DOHH2 (cell line): ENCODE measurements around the gene CCDC149.

ENCODE experiments used
- H3F3A ChIP-seq: fragments of 200-600 bp; sonication (generic), shearing (Covaris generic); 2 replicates; pipeline ENCODE4 v1.6.0; 2016; ENCODE audit warnings: antibody characterized with exemption, mild to moderate bottlenecking; ENCODE audit not compliant: control insufficient read depth, insufficient read depth
- H3K27ac ChIP-seq: fragments of 200-600 bp; sonication (generic); 2 replicates; pipeline ENCODE4 v1.5.1; 2014; ENCODE audit warnings: low read depth, mild to moderate bottlenecking, low read length, moderate library complexity
- H3K27me3 ChIP-seq: fragments of 200-600 bp; sonication (generic); 2 replicates; pipeline ENCODE4 v1.6.1; 2014; ENCODE audit warnings: mild to moderate bottlenecking, low read length, mixed read lengths; ENCODE audit not compliant: control insufficient read depth
- H3K36me3 ChIP-seq: fragments of 200-600 bp; sonication (generic); 2 replicates; pipeline ENCODE4 v1.6.1; 2014; ENCODE audit warnings: mild to moderate bottlenecking, low read length, moderate library complexity, mixed read lengths; ENCODE audit not compliant: control insufficient read depth
- H3K4me1 ChIP-seq: fragments of 200-600 bp; sonication (generic); 2 replicates; pipeline ENCODE4 v1.6.1; 2014; ENCODE audit warnings: mild to moderate bottlenecking, low read length, mixed read lengths; ENCODE audit not compliant: control insufficient read depth
- H3K4me2 ChIP-seq: fragments of 200-600 bp; sonication (generic); 2 replicates; pipeline ENCODE4 v1.6.0; 2014; ENCODE audit warnings: mild to moderate bottlenecking, low read length, moderate library complexity
- H3K4me3 ChIP-seq: fragments of 200-600 bp; sonication (generic); 2 replicates; pipeline ENCODE4 v1.5.1; 2014; ENCODE audit warnings: mild to moderate bottlenecking, low read length, mixed read lengths
- H3K79me2 ChIP-seq: fragments of 200-600 bp; sonication (generic); 2 replicates; pipeline ENCODE4 v1.6.1; 2014; ENCODE audit warnings: mild to moderate bottlenecking, low read length, mixed read lengths; ENCODE audit not compliant: control insufficient read depth
- H3K9me2 ChIP-seq: fragments of 200-600 bp; sonication (generic); replicated peaks from 2 replicates; pipeline ENCODE4 v1.6.1; 2014; ENCODE audit warnings: mild to moderate bottlenecking, low read length, mixed read lengths; ENCODE audit not compliant: control insufficient read depth
- H3K9me3 ChIP-seq: fragments of 200-600 bp; sonication (generic); 2 replicates; pipeline ENCODE4 v1.6.1; 2014; ENCODE audit warnings: antibody characterized with exemption, low read length, mixed read lengths; ENCODE audit not compliant: control insufficient read depth, insufficient read depth
- H4K20me1 ChIP-seq: fragments of 200-600 bp; sonication (generic); 2 replicates; pipeline ENCODE4 v1.6.0; 2014; ENCODE audit warnings: low read depth, mild to moderate bottlenecking, antibody characterized with exemption, low read length, moderate library complexity; ENCODE audit not compliant: control insufficient read depth, insufficient read depth
- CTCF ChIP-seq: fragments of 200-600 bp; sonication (generic); IDR thresholded peaks from one replicate; pipeline ENCODE4 v1.5.1; 2014; ENCODE audit warnings: antibody characterized with exemption, mild to moderate bottlenecking, low read depth, low read length; ENCODE audit not compliant: poor library complexity, severe bottlenecking
- EZH2phosphoT487 ChIP-seq: fragments of 200-600 bp; sonication (generic); IDR thresholded peaks from 2 replicates; pipeline ENCODE4 v1.6.1; 2017; ENCODE audit warnings: borderline replicate concordance, mild to moderate bottlenecking, antibody characterized with exemption, low read length, moderate library complexity, mixed read lengths

The CCDC149 gene

GRCh38 chr4:24892278-24892677 lies 20.6 kb downstream of the CCDC149 start:
- H3K4me2 ChIP-seq, result no peak overlapping the region
- H4K20me1 ChIP-seq, result no peaks in the 10 kb centered on the region
- H3K9me3 ChIP-seq, result no peaks in the 10 kb centered on the region
- H3K36me3 ChIP-seq, result no peaks in the 10 kb centered on the region
- no peaks in the 10 kb centered on the region for H3K79me2 ChIP-seq
- no peaks in the 10 kb centered on the region for H3K9me2 ChIP-seq
- H3K4me3 ChIP-seq, result no peak overlapping the region
- H3K4me1 ChIP-seq, result no peaks in the 10 kb centered on the region
- H3K27me3 ChIP-seq, result no peaks in the 10 kb centered on the region
- no peak overlapping the region for H3K27ac ChIP-seq
- H3F3A ChIP-seq, result no peaks in the 10 kb centered on the region
- no peak for TF ChIP-seq EZH2phosphoT487

GRCh38 chr4:24890561-24891126 lies 22.2 kb downstream of the CCDC149 start:
- no peaks in the 10 kb centered on the region for H3K9me2 ChIP-seq
- H3K4me2 ChIP-seq, result no peak overlapping the region
- no peak overlapping the region for H3K27ac ChIP-seq
- H3K9me3 ChIP-seq, result no peaks in the 10 kb centered on the region
- no peaks in the 10 kb centered on the region for H3K4me1 ChIP-seq
- no peaks in the 10 kb centered on the region for H3K79me2 ChIP-seq
- H3K27me3 ChIP-seq, result no peaks in the 10 kb centered on the region
- H3F3A ChIP-seq, result no peaks in the 10 kb centered on the region
- TF ChIP-seq CTCF (no peak), EZH2phosphoT487 (no peak)
- H3K36me3 ChIP-seq, result no peaks in the 10 kb centered on the region
- no peak overlapping the region for H3K4me3 ChIP-seq
- no peaks in the 10 kb centered on the region for H4K20me1 ChIP-seq

- Histone ChIP-seq H3K4me1 (no peaks in the 10 kb centered on the region), H3K27ac (no peak overlapping the region), H4K20me1 (no peaks in the 10 kb centered on the region), H3K36me3 (no peaks in the 10 kb centered on the region), H3K4me3 (no peak overlapping the region), H3K27me3 (no peaks in the 10 kb centered on the region), H3K4me2 (no peak overlapping the region), H3K9me3 (no peaks in the 10 kb centered on the region), H3K9me2 (no peaks in the 10 kb centered on the region), H3K79me2 (no peaks in the 10 kb centered on the region), H3F3A (no peaks in the 10 kb centered on the region)
- TF ChIP-seq EZH2phosphoT487, result no peak
These were observed 22.9 kb downstream of the CCDC149 start for GRCh38 chr4:24889991-24890390.

DNA sequence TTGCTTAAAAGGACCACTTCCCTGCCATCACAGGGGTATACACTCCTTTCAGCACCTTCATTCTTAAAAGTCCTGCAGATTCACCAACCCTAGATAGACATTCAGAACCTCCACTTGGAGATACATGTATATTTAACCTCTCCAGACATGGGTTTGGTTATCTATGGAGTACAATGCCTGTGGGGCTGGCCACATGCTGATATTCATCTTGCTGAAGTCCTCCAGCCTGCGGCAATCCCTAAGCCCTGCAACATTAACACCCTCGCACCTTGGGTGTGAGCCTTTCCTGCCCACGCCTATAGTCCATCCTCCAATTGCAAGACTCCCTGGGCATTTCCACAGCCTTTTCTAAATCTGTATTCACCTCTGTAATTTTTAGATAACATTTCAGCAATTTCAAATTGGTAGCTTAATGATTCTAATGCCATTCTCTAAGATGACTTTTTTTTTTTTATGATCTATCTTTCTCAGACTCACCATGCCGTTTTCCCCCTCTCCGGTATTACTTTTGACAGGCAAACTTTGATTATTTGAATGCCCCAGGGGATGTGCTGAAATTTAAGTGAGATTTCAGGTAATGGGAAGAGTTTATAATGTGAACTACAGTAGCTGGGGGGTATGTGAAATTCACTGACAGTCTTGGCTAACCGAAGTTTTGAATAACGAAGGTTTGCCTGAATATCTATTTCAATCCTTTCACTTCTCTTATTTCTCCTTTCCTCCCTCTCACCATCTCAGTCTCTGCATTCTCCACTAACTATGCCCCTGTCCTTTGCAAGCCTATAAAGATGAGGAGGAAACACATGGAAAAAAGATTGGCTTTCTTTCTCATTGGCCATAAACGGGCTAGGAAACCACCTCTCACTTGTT lies 24.1 kb downstream of the CCDC149 start:
- Histone ChIP-seq H3K27ac (no peak overlapping the region), H3K4me1 (no peaks in the 10 kb centered on the region), H3K36me3 (no peaks in the 10 kb centered on the region), H3F3A (no peaks in the 10 kb centered on the region), H3K79me2 (no peaks in the 10 kb centered on the region), H3K9me3 (no peaks in the 10 kb centered on the region), H3K4me2 (no peak overlapping the region), H4K20me1 (no peaks in the 10 kb centered on the region), H3K27me3 (no peaks in the 10 kb centered on the region), H3K4me3 (no peak overlapping the region), H3K9me2 (no peaks in the 10 kb centered on the region)
- no peak for TF ChIP-seq CTCF
- no peak for TF ChIP-seq EZH2phosphoT487
